Activated gamma-delta T cell treated with anti-CD3 and anti-CD28 coated beads, Interleukin-2, amount 50 U/mL, for 16 hours (primary cell): ENCODE results near the gene EPS8L3.

Source experiments
- DNase-seq: peaks from one replicate; pipeline ENCODE4 v3.0.0-alpha.2; 2020; ENCODE audit warnings: low read depth

The EPS8L3 gene

GRCh38 chr1:109793486-109794318 is 30.0 kb upstream of the EPS8L3 start:
- peak; percentile 40 for DNase-seq

GRCh38 chr1:109793089-109793485 is 29.4 kb upstream of the EPS8L3 start:
- DNase-seq = no peak

GRCh38 chr1:109792056-109792831 is 28.5 kb upstream of the EPS8L3 start:
- no peak for DNase-seq

GRCh38 chr1:109791495-109792043 is 27.8 kb upstream of the EPS8L3 start:
- no peak for DNase-seq

GRCh38 chr1:109790735-109791494 is 27.2 kb upstream of the EPS8L3 start:
- DNase-seq = peak; percentile 72

- no peak for DNase-seq
Observed at GRCh38 chr1:109790329-109790728, 26.6 kb upstream of the EPS8L3 start.

- DNase-seq = no peak
Observed at GRCh38 chr1:109789551-109790180, 25.9 kb upstream of the EPS8L3 start.

GRCh38 chr1:109788695-109789521 is 25.2 kb upstream of the EPS8L3 start:
- no peak for DNase-seq

GRCh38 chr1:109787845-109788601 is 24.3 kb upstream of the EPS8L3 start:
- no peak for DNase-seq

GRCh38 chr1:109787211-109787844 is 23.6 kb upstream of the EPS8L3 start:
- DNase-seq = no peak

- DNase-seq = no peak
Observed at GRCh38 chr1:109786531-109787021, 22.9 kb upstream of the EPS8L3 start.

- no peak for DNase-seq
Observed at GRCh38 chr1:109786112-109786480, 22.4 kb upstream of the EPS8L3 start.

- no peak for DNase-seq
Observed at GRCh38 chr1:109785446-109786111, 21.9 kb upstream of the EPS8L3 start.

GRCh38 chr1:109784551-109785252 is 21.0 kb upstream of the EPS8L3 start:
- DNase-seq = no peak

- DNase-seq = no peak
Observed at GRCh38 chr1:109783436-109783835, 19.7 kb upstream of the EPS8L3 start.

GRCh38 chr1:109782927-109783326 is 19.2 kb upstream of the EPS8L3 start:
- no peak for DNase-seq

- no peak for DNase-seq
Observed at GRCh38 chr1:109782514-109782913, 18.8 kb upstream of the EPS8L3 start.

- no peak for DNase-seq
Observed at GRCh38 chr1:109781806-109782205, 18.1 kb upstream of the EPS8L3 start.
